ACC112 (cell line): ENCODE measurements around the gene ZNG1C.
"Not testable (repeated sequence)": the region's sequence is repeated elsewhere in the genome, so short reads cannot be mapped to it uniquely, and the experiment has no call there.

Experiments
- H2AFZ ChIP-seq: fragments of 200-600 bp; sonication (generic); one replicate; pipeline ENCODE4 v1.6.0; 2017; ENCODE audit warnings: antibody characterized with exemption, low read length; ENCODE audit not compliant: unreplicated experiment
- H3K27ac ChIP-seq: fragments of 200-600 bp; sonication (generic); 2 replicates; pipeline ENCODE4 v1.5.1; 2014; ENCODE audit warnings: low read depth, mild to moderate bottlenecking, antibody characterized with exemption, low read length, moderate library complexity
- H3K27me3 ChIP-seq: fragments of 200-600 bp; sonication (generic); 2 replicates; pipeline ENCODE4 v1.6.1; 2014; ENCODE audit warnings: mild to moderate bottlenecking, antibody characterized with exemption, low read length, moderate library complexity, mixed read lengths; ENCODE audit not compliant: insufficient read depth
- H3K36me3 ChIP-seq: fragments of 200-600 bp; sonication (generic); 2 replicates; pipeline ENCODE4 v1.6.1; 2016; ENCODE audit warnings: mild to moderate bottlenecking, antibody characterized with exemption, low read length, moderate library complexity, mixed read lengths; ENCODE audit not compliant: insufficient read depth
- H3K4me1 ChIP-seq: fragments of 200-600 bp; sonication (generic); one replicate; pipeline ENCODE4 v1.6.1; 2016; ENCODE audit warnings: low read length, mixed read lengths; ENCODE audit not compliant: insufficient read depth, unreplicated experiment, control insufficient read depth
- H3K4me3 ChIP-seq: fragments of 200-600 bp; sonication (generic); 2 replicates; pipeline ENCODE4 v1.5.1; 2014; ENCODE audit warnings: mild to moderate bottlenecking, low read depth, low read length
- H3K79me2 ChIP-seq: fragments of 200-600 bp; sonication (generic); one replicate; pipeline ENCODE4 v1.6.0; 2016; ENCODE audit warnings: low read length; ENCODE audit not compliant: control insufficient read depth, unreplicated experiment, insufficient read depth

The ZNG1C gene

GRCh38 chr9:68311208-68311607 is 69.4 kb downstream of the ZNG1C start:
- H3K4me3 ChIP-seq, H3K79me2 ChIP-seq, H3K4me1 ChIP-seq, H3K27me3 ChIP-seq, H2AFZ ChIP-seq, H3K36me3 ChIP-seq, H3K27ac ChIP-seq: not testable (repeated sequence)

GRCh38 chr9:68318209-68318608 is 76.4 kb downstream of the ZNG1C start:
- not testable (repeated sequence) for H3K27me3 ChIP-seq, H3K4me3 ChIP-seq, H2AFZ ChIP-seq, H3K36me3 ChIP-seq, H3K79me2 ChIP-seq, H3K27ac ChIP-seq, H3K4me1 ChIP-seq

- not testable (repeated sequence) for H2AFZ ChIP-seq, H3K79me2 ChIP-seq, H3K4me3 ChIP-seq, H3K27ac ChIP-seq, H3K27me3 ChIP-seq, H3K4me1 ChIP-seq, H3K36me3 ChIP-seq
These were observed 82.0 kb downstream of the ZNG1C start for GRCh38 chr9:68323749-68324148.

GRCh38 chr9:68324518-68324917 is 82.7 kb downstream of the ZNG1C start:
- not testable (repeated sequence) for H3K27me3 ChIP-seq, H3K79me2 ChIP-seq, H3K36me3 ChIP-seq, H2AFZ ChIP-seq, H3K4me3 ChIP-seq, H3K27ac ChIP-seq, H3K4me1 ChIP-seq

GRCh38 chr9:68329106-68329505 is 87.3 kb downstream of the ZNG1C start:
- not testable (repeated sequence) for H3K27me3 ChIP-seq, H3K4me1 ChIP-seq, H3K27ac ChIP-seq, H3K36me3 ChIP-seq, H2AFZ ChIP-seq, H3K79me2 ChIP-seq, H3K4me3 ChIP-seq

- H2AFZ ChIP-seq, H3K79me2 ChIP-seq, H3K27me3 ChIP-seq, H3K36me3 ChIP-seq, H3K4me3 ChIP-seq, H3K4me1 ChIP-seq, H3K27ac ChIP-seq: not testable (repeated sequence)
These were observed 88.9 kb downstream of the ZNG1C start for GRCh38 chr9:68330531-68331173.

- H3K4me3 ChIP-seq, H3K27me3 ChIP-seq, H3K4me1 ChIP-seq, H3K79me2 ChIP-seq, H2AFZ ChIP-seq, H3K36me3 ChIP-seq, H3K27ac ChIP-seq: not testable (repeated sequence)
These were observed 90.3 kb downstream of the ZNG1C start for GRCh38 chr9:68332122-68332521.

- not testable (repeated sequence) for H3K4me3 ChIP-seq, H2AFZ ChIP-seq
These were observed 94.2 kb downstream of the ZNG1C start for GRCh38 chr9:68335935-68336334.

GRCh38 chr9:68336639-68337339 is 95.0 kb downstream of the ZNG1C start:
- H3K27me3 ChIP-seq, H3K4me3 ChIP-seq, H3K36me3 ChIP-seq, H3K4me1 ChIP-seq, H3K27ac ChIP-seq, H3K79me2 ChIP-seq, H2AFZ ChIP-seq: not testable (repeated sequence)

More at GRCh38 chr9:68335935-68336334, 94.2 kb downstream of the ZNG1C start:
- H3K27me3 ChIP-seq, H3K79me2 ChIP-seq, H3K36me3 ChIP-seq, H3K4me1 ChIP-seq, H3K27ac ChIP-seq: not testable (repeated sequence)

GRCh38 chr9:68338000-68338399 is 96.2 kb downstream of the ZNG1C start:
- H3K27me3 ChIP-seq, H3K4me3 ChIP-seq, H3K79me2 ChIP-seq, H2AFZ ChIP-seq, H3K4me1 ChIP-seq, H3K36me3 ChIP-seq, H3K27ac ChIP-seq: not testable (repeated sequence)

- not testable (repeated sequence) for H3K27ac ChIP-seq, H3K4me1 ChIP-seq, H3K4me3 ChIP-seq, H3K36me3 ChIP-seq, H2AFZ ChIP-seq, H3K27me3 ChIP-seq, H3K79me2 ChIP-seq
These were observed 100.7 kb downstream of the ZNG1C start for GRCh38 chr9:68342265-68343025.
